ENCODE measurements around the gene PRRC2A. TPM values are rescaled to one million over a fixed set of nuclear protein-coding genes. Genes with fewer than 3 reads are reported as not detected.

Gene PRRC2A
- total RNA-seq, 1 experiment from 2014 or later: 318 TPM

- intact Hi-C loops (cut with micrococcal nuclease; ENCODE audit: unreplicated experiment): no loop called here
- no TSS peak for BruUV-seq (replicated peaks)
- POLR2A ChIA-PET: interaction anchor here (0.6 to 1.0 kb wide), 2 partner anchors 161 to 314 kb away, joined by 3 to 5 read pairs; no protein-coding TSS in a partner anchor
Observed at GRCh38 chr6:31576897-31577578, 43.5 kb upstream of the PRRC2A start.

GRCh38 chr6:31577579-31577966 lies 42.9 kb upstream of the PRRC2A start:
- CTCF ChIA-PET: interaction anchor here (0.6 kb wide), 1 partner anchor 80 kb away, joined by 6 read pairs; the partner anchor contains the start of gene MICB

More at GRCh38 chr6:31576897-31577578, 43.5 kb upstream of the PRRC2A start:
- Histone ChIP-seq H3K36me3 (ENCODE audit: control insufficient read depth, insufficient read depth, low read length) (no peaks in the 10 kb centered on the region), H3K27ac (ENCODE audit: low read length) (peak overlapping the region; percentile 78; the same call in 1 of the 2 replicates), H3K27me3 (ENCODE audit: control insufficient read depth, insufficient read depth, low read length) (no peaks in the 10 kb centered on the region), H3K4me3 (ENCODE audit: low read depth in 2 of 2, low read length in 2 of 2) (no peak overlapping the region), H3K4me1 (ENCODE audit: control insufficient read depth, insufficient read depth, low read length) (peaks cover 19% of the 10 kb centered on the region), H3K9me3 (ENCODE audit: control insufficient read depth, insufficient read depth, low read depth, low read length) (no peaks in the 10 kb centered on the region)
- no peak for DNase-seq (ENCODE audit: low read depth, low spot score)
- no peak for TF ChIP-seq REST (IDR thresholded peaks at IDR 0.05; ENCODE audit: insufficient read depth in 1 of 2, low read depth in 2 of 2, low read length in 1 of 2)
- TF ChIP-seq POLR2AphosphoS5 (IDR thresholded peaks at IDR 0.05; ENCODE audit: low read depth, low read length): no peak
- TF ChIP-seq CTCF (IDR thresholded peaks at IDR 0.05): no peak
- TF ChIP-seq TCF7L2 (IDR thresholded peaks at IDR 0.05; ENCODE audit: low read depth, low read length): no peak
- no peak for TF ChIP-seq SIN3A (IDR thresholded peaks at IDR 0.05; ENCODE audit: borderline replicate concordance, insufficient read depth, low read depth, low read length)
- CTCF ChIA-PET: interaction anchor here (0.9 to 1.2 kb wide), 2 partner anchors 19 to 22 kb away, joined by 3 to 4 read pairs; no protein-coding TSS in a partner anchor
- ATAC-seq: no peak
- in situ Hi-C loops (cut with HindIII; ENCODE audit: low pct_unique_long_range_greater_than_20kb, low sequenced_read_pairs): no loop called here

More at GRCh38 chr6:31577579-31577966, 42.9 kb upstream of the PRRC2A start:
- intact Hi-C loops (cut with micrococcal nuclease; ENCODE audit: unreplicated experiment): no loop called here
- TF ChIP-seq CTCF (IDR thresholded peaks at IDR 0.05) (no peak), REST (IDR thresholded peaks at IDR 0.05; ENCODE audit: insufficient read depth in 1 of 2, low read depth in 2 of 2, low read length in 1 of 2) (no peak), TCF7L2 (IDR thresholded peaks at IDR 0.05; ENCODE audit: low read depth, low read length) (no peak), SIN3A (IDR thresholded peaks at IDR 0.05; ENCODE audit: borderline replicate concordance, insufficient read depth, low read depth, low read length) (no peak), POLR2AphosphoS5 (IDR thresholded peaks at IDR 0.05; ENCODE audit: low read depth, low read length) (no peak)
- H3K27me3 ChIP-seq (ENCODE audit: control insufficient read depth, insufficient read depth, low read length): no peaks in the 10 kb centered on the region
- DNase-seq (ENCODE audit: low read depth, low spot score) (no peak), ATAC-seq (no peak)
- H3K27ac ChIP-seq (ENCODE audit: low read length): peak overlapping the region; percentile 78
- no peak overlapping the region for H3K4me3 ChIP-seq (ENCODE audit: low read depth in 2 of 2, low read length in 2 of 2)
- no peaks in the 10 kb centered on the region for H3K9me3 ChIP-seq (ENCODE audit: control insufficient read depth, insufficient read depth, low read depth, low read length)
- no peaks in the 10 kb centered on the region for H3K36me3 ChIP-seq (ENCODE audit: control insufficient read depth, insufficient read depth, low read length)
- peaks cover 22% of the 10 kb centered on the region for H3K4me1 ChIP-seq (ENCODE audit: control insufficient read depth, insufficient read depth, low read length)
- POLR2A ChIA-PET: interaction anchor here (0.6 to 1.0 kb wide), 2 partner anchors 160 to 313 kb away, joined by 3 to 5 read pairs; no protein-coding TSS in a partner anchor
- BruUV-seq (replicated peaks): no TSS peak
- in situ Hi-C loops (cut with HindIII; ENCODE audit: low pct_unique_long_range_greater_than_20kb, low sequenced_read_pairs): no loop called here

Data from Panc1 (cell line).